GM12878 (cell line): ENCODE results near the gene EVC. TPM values are rescaled to one million over a fixed set of nuclear protein-coding genes. Genes with fewer than 3 reads are reported as not detected.

Experiments
- ATAC-seq: fragments of 200-7000 bp; cut with Tn5 transposase; 3 replicates; pipeline ENCODE4 v1.9.1; 2020; ENCODE audit warnings: mild to moderate bottlenecking, moderate library complexity
- BruUV-seq: library from RNA; stranded (reverse); fragments of 400-500 nt; replicated peaks from 2 replicates; lab custom pipeline; 2021; lab: Mats Ljungman, UMichigan
- CTCF ChIA-PET: fragments of 300-600 bp; sonication (Branson Sonifier 250); formaldehyde crosslinking; extraction: SDS; loops from one replicate; lab custom pipeline; 2021; ENCODE audit warnings: inconsistent platforms; lab: Yijun Ruan, JAX
- POLR2A ChIA-PET: fragments of 350-600 bp; formaldehyde crosslinking; extraction: SDS; loops from one replicate; lab custom pipeline; 2021; ENCODE audit warnings: inconsistent platforms; lab: Charles Lee
- RAD21 ChIA-PET: fragments of 300-600 bp; sonication (Branson Sonifier 250); formaldehyde crosslinking; loops from one replicate; lab custom pipeline; 2023; ENCODE audit warnings: antibody characterized with exemption; ENCODE audit not compliant: unreplicated experiment; lab: Charles Lee
- SMC1A ChIA-PET: fragments of 300-600 bp; sonication (Branson Sonifier 250); formaldehyde crosslinking; loops from one replicate; lab custom pipeline; 2023; ENCODE audit not compliant: unreplicated experiment, uncharacterized antibody; lab: Charles Lee
- DNase-seq: peaks from one replicate; pipeline ENCODE4 v3.0.0-alpha.2; 2011; ENCODE audit warnings: low read depth, low spot score
- FAIRE-seq: peaks from 3 replicates; lab custom pipeline; 2011; peaks lifted over from hg19 to GRCh38; lab: Jason Lieb, UNC
- H2AFZ ChIP-seq: 2 replicates; pipeline ENCODE4 v1.6.0; 2011; ENCODE audit warnings: low read depth, low read length, control low read depth; ENCODE audit not compliant: control insufficient read depth
- H3K27ac ChIP-seq: 2 replicates; pipeline ENCODE4 v1.5.1; 2011; ENCODE audit warnings: control low read depth; ENCODE audit not compliant: control insufficient read depth, insufficient read depth
- H3K27me3 ChIP-seq, 2 experiments: replicated peaks in 1 of 2; 2 replicates each; pipeline versions ENCODE4 v1.6.0 to v1.6.1; 2011; ENCODE audit warnings: low read length in 1 of 2; ENCODE audit not compliant: control insufficient read depth in 2 of 2, insufficient read depth in 2 of 2
- H3K36me3 ChIP-seq, 2 experiments: 2 replicates each; pipeline ENCODE4 v1.5.1; 2011; ENCODE audit warnings: low read length in 1 of 2; ENCODE audit not compliant: control insufficient read depth in 2 of 2, insufficient read depth in 2 of 2
- H3K4me1 ChIP-seq: 2 replicates; pipeline ENCODE4 v1.6.1; 2011; ENCODE audit warnings: mild to moderate bottlenecking, low read length, moderate library complexity, mixed read lengths; ENCODE audit not compliant: control insufficient read depth, insufficient read depth
- H3K4me2 ChIP-seq: 2 replicates; pipeline ENCODE4 v1.6.0; 2011; ENCODE audit warnings: control low read depth; ENCODE audit not compliant: control insufficient read depth, insufficient read depth
- H3K4me3 ChIP-seq: fragments of 200-600 bp; sonication (generic); 2 replicates; pipeline ENCODE4 v1.5.1; 2016
- H3K79me2 ChIP-seq: 2 replicates; pipeline ENCODE4 v1.6.0; 2011; ENCODE audit warnings: low read length; ENCODE audit not compliant: control insufficient read depth, insufficient read depth
- H3K9ac ChIP-seq: 2 replicates; pipeline ENCODE4 v1.8.0; 2011; ENCODE audit warnings: low read length, control low read depth, mixed read lengths; ENCODE audit not compliant: control insufficient read depth, insufficient read depth
- H3K9me3 ChIP-seq: replicated peaks from 3 replicates; pipeline ENCODE4 v1.5.1; 2011; ENCODE audit warnings: mild to moderate bottlenecking, low read length; ENCODE audit not compliant: control insufficient read depth, insufficient read depth
- H4K20me1 ChIP-seq: 2 replicates; pipeline ENCODE4 v1.6.0; 2011; ENCODE audit not compliant: control insufficient read depth, insufficient read depth
- ASH2L ChIP-seq: fragments of 300-600, 200-600 bp; sonication (generic); IDR thresholded peaks from 2 replicates; pipeline ENCODE4 v1.6.1; 2017; ENCODE audit warnings: low read depth, mild to moderate bottlenecking, borderline replicate concordance
- HCFC1 ChIP-seq: fragments of 150-350 bp; IDR thresholded peaks from 2 replicates; pipeline ENCODE4 v1.6.1; 2014; ENCODE audit warnings: low read length
- MEF2A ChIP-seq: IDR thresholded peaks from 2 replicates; pipeline ENCODE4 v1.6.1; 2011; ENCODE audit warnings: low read depth, mild to moderate bottlenecking, low read length, moderate library complexity; ENCODE audit not compliant: insufficient read depth
- NFIC ChIP-seq: IDR thresholded peaks from 2 replicates; pipeline ENCODE4 v1.6.1; 2012; ENCODE audit warnings: low read depth, mild to moderate bottlenecking, inconsistent platforms, low read length, moderate library complexity
- NR2C1 ChIP-seq: fragments of 450-650 bp; IDR thresholded peaks from 2 replicates; pipeline ENCODE4 v1.6.1; 2017; ENCODE audit warnings: antibody characterized with exemption, mild to moderate bottlenecking, moderate library complexity
- PBX3 ChIP-seq: IDR thresholded peaks from 2 replicates; pipeline ENCODE4 v1.6.1; 2011; ENCODE audit warnings: mild to moderate bottlenecking, low read depth, low read length, moderate library complexity; ENCODE audit not compliant: insufficient replicate concordance
- RAD51 ChIP-seq: fragments of 450-650 bp; IDR thresholded peaks from 2 replicates; pipeline ENCODE4 v1.6.1; 2016; ENCODE audit warnings: moderate library complexity, mild to moderate bottlenecking, inconsistent platforms
- RB1 ChIP-seq: fragments of 450-650 bp; formaldehyde crosslinking; IDR thresholded peaks from 2 replicates; pipeline ENCODE4 v1.6.1; 2017; ENCODE audit warnings: mild to moderate bottlenecking, borderline replicate concordance
- RELA ChIP-seq: fragments of 450-650 bp; IDR thresholded peaks from 2 replicates; pipeline ENCODE4 v1.8.0; 2014; ENCODE audit warnings: borderline replicate concordance; ENCODE audit not compliant: partially characterized antibody
- SIN3A ChIP-seq: IDR thresholded peaks from 2 replicates; pipeline ENCODE4 v1.6.1; 2012; ENCODE audit warnings: low read depth, low read length, improper control_type of control experiment
- SRF ChIP-seq, 2 experiments: IDR thresholded peaks; 2 replicates each; pipeline ENCODE4 v1.6.1; 2011; ENCODE audit warnings: low read depth in 2 of 2, low read length in 2 of 2, mild to moderate bottlenecking in 1 of 2, moderate library complexity in 1 of 2
- SUZ12 ChIP-seq: fragments of 200-600 bp; sonication (generic); IDR thresholded peaks from one replicate; pipeline ENCODE4 v1.6.1; 2018; ENCODE audit warnings: antibody characterized with exemption, mild to moderate bottlenecking; ENCODE audit not compliant: unreplicated experiment
- TCF12 ChIP-seq: IDR thresholded peaks from 2 replicates; pipeline ENCODE4 v1.6.1; 2011; ENCODE audit warnings: low read depth, mild to moderate bottlenecking, low read length
- WGBS: methylation state at CpG from one replicate; pipeline ENCODE4 v1.1.6; 2016; ENCODE audit warnings: low lambda C conversion rate; ENCODE audit not compliant: insufficient replicate concordance, insufficient coverage; ENCODE audit errors: missing lambda C conversion rate; 5-methylcytosine and 5-hydroxymethylcytosine counted together
- in situ Hi-C: fragments of 300-500 bp; cut with MboI; formaldehyde crosslinking; loops from 9 replicates; pipeline ENCODE4 v1.14.3; 2018; ENCODE audit warnings: mixed read lengths
- intact Hi-C: fragments of 100-400 bp; cut with micrococcal nuclease; formaldehyde crosslinking; loops from one replicate; pipeline ENCODE4 v1.14.2; 2022; ENCODE audit not compliant: unreplicated experiment
- polyA plus RNA-seq, 11 experiments: library from polyadenylated mRNA; depleted of rRNA in 4 of 11; unstranded in 6 of 11; stranded (reverse) in 5 of 11; fragments of >200 nt; fragmentation: Nextera tagmentation in 4 of 11; fragmentation: Illumina TruSeq in 1 of 11; extraction: Ambion mirVana in 4 of 11; extraction: Trizol in 1 of 11; gene quantifications; 1 replicate in 1 of 11; 2 replicates in 10 of 11; pipeline versions ENCODE4 v1.2.1 to v1.2.3, GENCODE V29; 2011 to 2016; ENCODE audit warnings: inconsistent platforms in 2 of 11, missing spikeins in 2 of 11, low read depth in 1 of 11
- total RNA-seq, 4 experiments: library from RNA; depleted of rRNA in 3 of 4; stranded (reverse); fragments of >200 nt in 3 of 4; fragmentation: Illumina TruSeq in 1 of 4; extraction: Trizol in 1 of 4; gene quantifications; 2 replicates each; pipeline versions ENCODE4 v1.2.1 to v1.2.3, GENCODE V29; 2013 to 2021
- TF ChIP-seq, protein P1 (sequence below): IDR thresholded peaks from 2 replicates; pipeline ENCODE4 v1.6.1; 2011; ENCODE audit warnings: borderline replicate concordance, low read depth, mild to moderate bottlenecking, moderate library complexity, mixed read lengths, low read length; ENCODE audit not compliant: insufficient read depth; ENCODE audit errors: extremely low read length
- TF ChIP-seq, protein P2 (sequence below): fragments of 150-350 bp; IDR thresholded peaks from 2 replicates; pipeline ENCODE4 v1.6.1; 2014; ENCODE audit warnings: mild to moderate bottlenecking, low read depth, low read length

EVC gene
- total and polyA plus RNA-seq, 10 of the 15 experiments (the other 5 are each of a cell fraction or from before 2014, with no cell fraction given) = 0.87 to 55.9 (median 15.6) TPM

- TF ChIP-seq RAD51 (no peak), SRF (IDR thresholded peaks at IDR 0.05; ENCODE audit: low read depth in 2 of 2, low read length in 2 of 2) (no peak), PBX3 (no peak), TCF12 (no peak), MEF2A (no peak), SIN3A (no peak), RELA (no peak), SUZ12 (no peak), NR2C1 (no peak), RB1 (no peak), NFIC (no peak), HCFC1 (no peak), ASH2L (no peak)
- TF ChIP-seq, protein P1, sequence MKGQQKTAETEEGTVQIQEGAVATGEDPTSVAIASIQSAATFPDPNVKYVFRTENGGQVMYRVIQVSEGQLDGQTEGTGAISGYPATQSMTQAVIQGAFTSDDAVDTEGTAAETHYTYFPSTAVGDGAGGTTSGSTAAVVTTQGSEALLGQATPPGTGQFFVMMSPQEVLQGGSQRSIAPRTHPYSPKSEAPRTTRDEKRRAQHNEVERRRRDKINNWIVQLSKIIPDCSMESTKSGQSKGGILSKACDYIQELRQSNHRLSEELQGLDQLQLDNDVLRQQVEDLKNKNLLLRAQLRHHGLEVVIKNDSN = no peak
- TF ChIP-seq, protein P2, sequence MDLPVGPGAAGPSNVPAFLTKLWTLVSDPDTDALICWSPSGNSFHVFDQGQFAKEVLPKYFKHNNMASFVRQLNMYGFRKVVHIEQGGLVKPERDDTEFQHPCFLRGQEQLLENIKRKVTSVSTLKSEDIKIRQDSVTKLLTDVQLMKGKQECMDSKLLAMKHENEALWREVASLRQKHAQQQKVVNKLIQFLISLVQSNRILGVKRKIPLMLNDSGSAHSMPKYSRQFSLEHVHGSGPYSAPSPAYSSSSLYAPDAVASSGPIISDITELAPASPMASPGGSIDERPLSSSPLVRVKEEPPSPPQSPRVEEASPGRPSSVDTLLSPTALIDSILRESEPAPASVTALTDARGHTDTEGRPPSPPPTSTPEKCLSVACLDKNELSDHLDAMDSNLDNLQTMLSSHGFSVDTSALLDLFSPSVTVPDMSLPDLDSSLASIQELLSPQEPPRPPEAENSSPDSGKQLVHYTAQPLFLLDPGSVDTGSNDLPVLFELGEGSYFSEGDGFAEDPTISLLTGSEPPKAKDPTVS = no peak
- no peak for ATAC-seq
- in situ Hi-C loops = no loop called here
- Histone ChIP-seq H3K4me1 (no peaks in the 10 kb centered on the region), H3K36me3 (peaks cover 1 to 5% of the 10 kb centered on the region in 2 experiments; a peak in 3 of 4 replicates), H2AFZ (no peak overlapping the region), H3K4me3 (no peak overlapping the region), H3K9ac (no peak overlapping the region), H4K20me1 (no peaks in the 10 kb centered on the region), H3K27ac (no peak overlapping the region), H3K27me3 (no peaks in the 10 kb centered on the region), H3K4me2 (no peak overlapping the region), H3K9me3 (no peaks in the 10 kb centered on the region; the same call in 1 of the 3 replicates), H3K79me2 (no peaks in the 10 kb centered on the region)
- 28% methylated on average over 12 of the region's 12 CpGs for WGBS
- intact Hi-C loops = no loop called here
- BruUV-seq = no TSS peak
- ChIA-PET CTCF (interaction anchor here (0.6 kb wide), 1 partner anchor 12 kb away, joined by 3 read pairs; no protein-coding TSS in a partner anchor), RAD21 (no interaction called here), POLR2A (no interaction called here), SMC1A (interaction anchor here (1.5 kb wide), 1 partner anchor 10 kb away, joined by 6 read pairs; no protein-coding TSS in a partner anchor)
- no peak for DNase-seq
- no peak for FAIRE-seq
These were observed 36.1 kb downstream of the EVC start for GRCh38 chr4:5746829-5747737.
